H9 (cell line): ENCODE measurements around the gene NAP1L5. TPM values are rescaled to one million over a fixed set of nuclear protein-coding genes. Genes with fewer than 3 reads are reported as not detected.

Source experiments
- DNase-seq: peaks from one replicate; pipeline ENCODE4 v3.0.0-alpha.2; 2017
- H2AFZ ChIP-seq: one replicate; pipeline ENCODE4 v1.6.1; 2013; ENCODE audit warnings: mild to moderate bottlenecking, low read length, control low read depth, moderate library complexity
- H2AK5ac ChIP-seq: 2 replicates; pipeline ENCODE4 v1.6.1; 2013; ENCODE audit warnings: low read length, control low read depth, mixed read lengths; ENCODE audit not compliant: insufficient read length
- H2BK120ac ChIP-seq: one replicate; pipeline ENCODE4 v1.6.1; 2013; ENCODE audit warnings: low read depth, mild to moderate bottlenecking, low read length, control low read depth, inconsistent platforms; ENCODE audit not compliant: poor library complexity, severe bottlenecking
- H2BK12ac ChIP-seq: 2 replicates; pipeline ENCODE4 v1.6.1; 2013; ENCODE audit warnings: low read length, control low read depth, mixed read lengths, low read depth; ENCODE audit not compliant: insufficient read length
- H2BK15ac ChIP-seq: 2 replicates; pipeline ENCODE4 v1.6.1; 2013; ENCODE audit warnings: low read depth, low read length, control low read depth
- H2BK20ac ChIP-seq: one replicate; pipeline ENCODE4 v1.6.1; 2013; ENCODE audit warnings: low read depth, mild to moderate bottlenecking, low read length, control low read depth, inconsistent platforms; ENCODE audit not compliant: poor library complexity, severe bottlenecking
- H2BK5ac ChIP-seq: 2 replicates; pipeline ENCODE4 v1.6.1; 2013; ENCODE audit warnings: low read length, control low read depth, mixed read lengths; ENCODE audit not compliant: insufficient read length
- H3K14ac ChIP-seq: 2 replicates; pipeline ENCODE4 v1.6.1; 2013; ENCODE audit warnings: low read length, control low read depth; ENCODE audit not compliant: insufficient read depth
- H3K18ac ChIP-seq: 2 replicates; pipeline ENCODE4 v1.6.1; 2013; ENCODE audit warnings: low read depth, mild to moderate bottlenecking, mixed read lengths, low read length, control low read depth; ENCODE audit not compliant: insufficient read length
- H3K23ac ChIP-seq: 2 replicates; pipeline ENCODE4 v1.6.1; 2013; ENCODE audit warnings: low read length, control low read depth, mixed read lengths, low read depth; ENCODE audit not compliant: insufficient read length
- H3K23me2 ChIP-seq: 2 replicates; pipeline ENCODE4 v1.6.1; 2013; ENCODE audit warnings: low read depth, mild to moderate bottlenecking, mixed read lengths, low read length, control low read depth; ENCODE audit not compliant: insufficient read length, poor library complexity, severe bottlenecking
- H3K27ac ChIP-seq: 2 replicates; pipeline ENCODE4 v1.5.1; 2013; ENCODE audit warnings: low read length, control low read depth, mixed read lengths, low read depth; ENCODE audit not compliant: insufficient read length
- H3K27me3 ChIP-seq: 2 replicates; pipeline ENCODE4 v1.6.1; 2013; ENCODE audit warnings: low read length, control low read depth, inconsistent platforms; ENCODE audit not compliant: insufficient read depth
- H3K4ac ChIP-seq: 2 replicates; pipeline ENCODE4 v1.6.1; 2013; ENCODE audit warnings: low read depth, mild to moderate bottlenecking, control low read depth, inconsistent platforms, low read length, moderate library complexity
- H3K4me1 ChIP-seq: 2 replicates; pipeline ENCODE4 v1.6.1; 2013; ENCODE audit warnings: low read length, control low read depth, inconsistent platforms; ENCODE audit not compliant: insufficient read depth
- H3K4me2 ChIP-seq: 2 replicates; pipeline ENCODE4 v1.6.1; 2013; ENCODE audit warnings: low read length, control low read depth, mixed read lengths; ENCODE audit not compliant: insufficient read length, insufficient read depth
- H3K56ac ChIP-seq: 2 replicates; pipeline ENCODE4 v1.6.1; 2013; ENCODE audit warnings: low read depth, mild to moderate bottlenecking, mixed read lengths, low read length, control low read depth; ENCODE audit not compliant: insufficient read length
- H3K79me1 ChIP-seq: 2 replicates; pipeline ENCODE4 v1.6.1; 2013; ENCODE audit warnings: low read depth, mild to moderate bottlenecking, moderate library complexity, low read length, control low read depth, inconsistent platforms; ENCODE audit not compliant: insufficient read depth, poor library complexity, severe bottlenecking
- H3K79me2 ChIP-seq: 2 replicates; pipeline ENCODE4 v1.6.1; 2013; ENCODE audit warnings: low read length, control low read depth, inconsistent platforms; ENCODE audit not compliant: insufficient read depth
- H3K9ac ChIP-seq: 2 replicates; pipeline ENCODE4 v1.6.1; 2013; ENCODE audit warnings: low read length, control low read depth, mixed read lengths; ENCODE audit not compliant: insufficient read length; ENCODE audit errors: extremely low read depth
- H3K9me3 ChIP-seq: one replicate; pipeline ENCODE4 v1.6.1; 2013; ENCODE audit warnings: low read depth, low read length, inconsistent platforms; ENCODE audit not compliant: control insufficient read depth
- H3T11ph ChIP-seq: one replicate; pipeline ENCODE4 v1.6.1; 2013; ENCODE audit warnings: mild to moderate bottlenecking, low read length, control low read depth, inconsistent platforms
- H4K20me1 ChIP-seq: one replicate; pipeline ENCODE4 v1.6.1; 2013; ENCODE audit not compliant: control insufficient read depth, insufficient read length, insufficient read depth
- H4K5ac ChIP-seq: 2 replicates; pipeline ENCODE4 v1.6.1; 2013; ENCODE audit warnings: low read depth, mild to moderate bottlenecking, mixed read lengths, low read length, control low read depth; ENCODE audit not compliant: insufficient read length
- H4K8ac ChIP-seq: replicated peaks from 2 replicates; pipeline ENCODE4 v1.6.1; 2013; ENCODE audit warnings: low read length, control low read depth, mixed read lengths, low read depth; ENCODE audit not compliant: insufficient read length
- H4K91ac ChIP-seq: 2 replicates; pipeline ENCODE4 v1.6.1; 2013; ENCODE audit warnings: low read depth, mild to moderate bottlenecking, moderate library complexity, mixed read lengths, low read length, control low read depth; ENCODE audit not compliant: insufficient read length
- H3K27ac Mint-ChIP-seq, 3 experiments: 2 replicates in 2 of 3; 3 replicates in 1 of 3; pipeline ENCODE4 v1.8.0; 2020 to 2021; ENCODE audit warnings: mixed read lengths in 3 of 3, mild to moderate bottlenecking in 1 of 3, moderate library complexity in 1 of 3
- H3K27me3 Mint-ChIP-seq: 2 replicates; pipeline ENCODE4 v1.8.0; 2021; ENCODE audit warnings: low read depth, mild to moderate bottlenecking, moderate library complexity, mixed read lengths
- H3K36me3 Mint-ChIP-seq, 3 experiments: 2 replicates in 2 of 3; 3 replicates in 1 of 3; pipeline ENCODE4 v1.8.0; 2020 to 2021; ENCODE audit warnings: low read depth in 3 of 3, mixed read lengths in 3 of 3; ENCODE audit not compliant: insufficient read depth in 1 of 3
- H3K4me1 Mint-ChIP-seq, 2 experiments: 2 replicates each; pipeline ENCODE4 v1.8.0; 2020; ENCODE audit warnings: mixed read lengths in 2 of 2
- H3K4me3 Mint-ChIP-seq, 2 experiments: 2 replicates in 1 of 2; 3 replicates in 1 of 2; pipeline ENCODE4 v1.8.0; 2020 to 2021; ENCODE audit warnings: mild to moderate bottlenecking in 2 of 2, mixed read lengths in 2 of 2, moderate library complexity in 1 of 2
- H3K9me3 Mint-ChIP-seq, 2 experiments: 2 replicates in 1 of 2; 3 replicates in 1 of 2; pipeline ENCODE4 v1.8.0; 2020; ENCODE audit warnings: mild to moderate bottlenecking in 2 of 2, mixed read lengths in 2 of 2, moderate library complexity in 1 of 2
- CTCF ChIP-seq: fragments of 200-600 bp; sonication (generic); conservative IDR thresholded peaks from 3 replicates; pipeline ENCODE4 v1.8.0; 2021; ENCODE audit warnings: antibody characterized with exemption, mild to moderate bottlenecking
- WGBS: extraction: QIAGEN DNeasy Blood & Tissue Kit; methylation state at CpG from one replicate; pipeline ENCODE4 v1.1.7; 2013; ENCODE audit warnings: missing lambda C conversion rate, low lambda C conversion rate, mixed read lengths; ENCODE audit not compliant: insufficient read length; ENCODE audit errors: extremely low coverage; 5-methylcytosine and 5-hydroxymethylcytosine counted together
- total RNA-seq: library from RNA; stranded (reverse); gene quantifications from 2 replicates; pipeline ENCODE4 v1.2.1, GENCODE V29; 2021

The NAP1L5 gene
- total RNA-seq, 1 experiment from 2014 or later: 2.2 TPM

- Histone ChIP-seq H3K14ac (no peak overlapping the region), H3K4me1 (no peaks in the 10 kb centered on the region; the same call in 1 of the 2 replicates), H2BK15ac (no peak overlapping the region), H4K8ac (no peak overlapping the region), H2BK20ac (no peak overlapping the region), H2AFZ (no peak overlapping the region), H3K9me3 (no peaks in the 10 kb centered on the region), H3K23me2 (no peaks in the 10 kb centered on the region), H3K56ac (no peak overlapping the region), H3K9ac (no peak overlapping the region), H3K79me1 (no peaks in the 10 kb centered on the region), H2AK5ac (no peak overlapping the region), H3K4me2 (no peak overlapping the region), H2BK120ac (no peak overlapping the region), H4K91ac (no peak overlapping the region), H2BK5ac (no peak overlapping the region), H2BK12ac (no peak overlapping the region), H3K27ac (no peak overlapping the region), H4K20me1 (no peaks in the 10 kb centered on the region), H3K79me2 (no peaks in the 10 kb centered on the region), H3K4ac (no peak overlapping the region), H4K5ac (no peak overlapping the region), H3K23ac (no peak overlapping the region), H3K27me3 (no peaks in the 10 kb centered on the region), H3T11ph (no peak overlapping the region), H3K18ac (no peak overlapping the region)
- TF ChIP-seq CTCF: no peak
- DNase-seq: no peak
- Mint-ChIP-seq H3K4me3 (no peak overlapping the region), H3K27ac (peak overlapping the region in 1 of 3 experiments; percentile 20; a peak in 1 of 7 replicates), H3K9me3 (no peaks in the 10 kb centered on the region), H3K4me1 (peaks cover 10 to 16% of the 10 kb centered on the region in 2 experiments), H3K36me3 (peaks cover 0 to 12% (median 6%) of the 10 kb centered on the region in 3 experiments; a peak in 3 of 7 replicates), H3K27me3 (no peaks in the 10 kb centered on the region)
- WGBS: no CpG with 5 or more reads among the region's 3 CpGs
These were observed 42.4 kb downstream of the NAP1L5 start for GRCh38 chr4:88655226-88655625.
